PC-9 (cell line): ENCODE measurements around the gene ADAMTS20.

Source experiments
- EZH2 ChIP-seq: fragments of 200-600 bp; sonication (generic); IDR thresholded peaks from 2 replicates; pipeline ENCODE4 v1.8.0; 2017; ENCODE audit warnings: antibody characterized with exemption, low read depth
- TF ChIP-seq, protein P1 (sequence below): fragments of 200-600 bp; sonication (generic); conservative IDR thresholded peaks from 2 replicates; pipeline ENCODE4 v1.6.1; 2017; ENCODE audit warnings: mixed run types, antibody characterized with exemption, mild to moderate bottlenecking, moderate library complexity

DNA sequence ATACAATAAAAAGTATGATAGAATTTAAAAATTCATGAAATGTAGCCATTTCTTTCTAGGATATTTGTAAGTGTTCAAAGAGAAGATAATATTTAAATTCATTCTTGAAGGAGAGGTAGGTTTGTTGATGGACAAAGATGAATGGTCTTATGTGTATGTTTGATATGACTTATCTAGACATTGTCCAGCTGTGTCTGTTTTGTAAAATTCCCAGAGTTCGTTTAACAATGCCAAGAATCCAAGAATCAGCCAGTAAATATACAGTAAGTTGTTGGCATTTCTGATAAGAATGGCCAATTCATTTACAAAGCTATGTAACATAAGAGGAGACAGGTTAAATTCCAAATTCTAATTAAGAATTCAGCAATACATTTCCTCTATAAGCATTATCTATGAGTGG is 150.9 kb downstream of the ADAMTS20 start:
- TF ChIP-seq, protein P1, sequence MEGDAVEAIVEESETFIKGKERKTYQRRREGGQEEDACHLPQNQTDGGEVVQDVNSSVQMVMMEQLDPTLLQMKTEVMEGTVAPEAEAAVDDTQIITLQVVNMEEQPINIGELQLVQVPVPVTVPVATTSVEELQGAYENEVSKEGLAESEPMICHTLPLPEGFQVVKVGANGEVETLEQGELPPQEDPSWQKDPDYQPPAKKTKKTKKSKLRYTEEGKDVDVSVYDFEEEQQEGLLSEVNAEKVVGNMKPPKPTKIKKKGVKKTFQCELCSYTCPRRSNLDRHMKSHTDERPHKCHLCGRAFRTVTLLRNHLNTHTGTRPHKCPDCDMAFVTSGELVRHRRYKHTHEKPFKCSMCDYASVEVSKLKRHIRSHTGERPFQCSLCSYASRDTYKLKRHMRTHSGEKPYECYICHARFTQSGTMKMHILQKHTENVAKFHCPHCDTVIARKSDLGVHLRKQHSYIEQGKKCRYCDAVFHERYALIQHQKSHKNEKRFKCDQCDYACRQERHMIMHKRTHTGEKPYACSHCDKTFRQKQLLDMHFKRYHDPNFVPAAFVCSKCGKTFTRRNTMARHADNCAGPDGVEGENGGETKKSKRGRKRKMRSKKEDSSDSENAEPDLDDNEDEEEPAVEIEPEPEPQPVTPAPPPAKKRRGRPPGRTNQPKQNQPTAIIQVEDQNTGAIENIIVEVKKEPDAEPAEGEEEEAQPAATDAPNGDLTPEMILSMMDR: no peak
- no peak for TF ChIP-seq EZH2
